HCT116 (cell line): ENCODE results near the gene KCTD10. TPM values are rescaled to one million over a fixed set of nuclear protein-coding genes. Genes with fewer than 3 reads are reported as not detected.

Experiments used
- ATAC-seq: fragments of 200-7000 bp; cut with Tn5 transposase; 2 replicates; pipeline ENCODE4 v1.9.1; 2020; ENCODE audit warnings: mild to moderate bottlenecking, moderate library complexity
- BruUV-seq: library from RNA; stranded (reverse); fragments of 400-500 nt; replicated peaks from 2 replicates; lab custom pipeline; 2021; lab: Mats Ljungman, UMichigan
- CTCF ChIA-PET: fragments of 300-600 bp; sonication (Branson Sonifier 250); formaldehyde crosslinking; loops from one replicate; lab custom pipeline; 2021; ENCODE audit warnings: antibody characterized with exemption; lab: Charles Lee
- POLR2A ChIA-PET: fragments of 300-600, 350-600 bp; sonication (Branson Sonifier 250); formaldehyde crosslinking; loops from one replicate; lab custom pipeline; 2021; ENCODE audit warnings: antibody characterized with exemption; lab: Charles Lee
- RAD21 ChIA-PET, 2 experiments: fragments of 300-600 bp; sonication (Branson Sonifier 250); formaldehyde crosslinking; loops; one replicate each; lab custom pipeline; 2023; ENCODE audit warnings: low total read pairs in 2 of 2; ENCODE audit not compliant: uncharacterized antibody in 2 of 2, unreplicated experiment in 2 of 2, low non-redundant PET in 1 of 2; lab: Charles Lee
- DNase-seq: peaks from one replicate; pipeline ENCODE4 v3.0.0-alpha.2; 2010; ENCODE audit warnings: low read depth, low spot score
- H2AFZ ChIP-seq: fragments of 200-600 bp; shearing (Covaris generic), sonication (generic); 2 replicates; pipeline ENCODE4 v1.6.1; 2017; ENCODE audit warnings: low read depth, mixed run types, mixed read lengths, antibody characterized with exemption, low read length; ENCODE audit not compliant: poor library complexity, severe bottlenecking
- H3K27ac ChIP-seq: 2 replicates; pipeline ENCODE4 v1.5.1; 2012; ENCODE audit warnings: low read depth, low read length
- H3K27me3 ChIP-seq: fragments of 200-600 bp; sonication (generic); 2 replicates; pipeline ENCODE4 v1.6.1; 2016; ENCODE audit warnings: mixed run types, low read length, mixed read lengths; ENCODE audit not compliant: insufficient read depth
- H3K36me3 ChIP-seq, 2 experiments: fragments of 200-500 bp in 1 of 2; fragments of 200-600 bp in 1 of 2; sonication (Bioruptor generic) in 1 of 2; sonication (generic) in 1 of 2; 2 replicates each; pipeline versions ENCODE4 v1.5.1 to v1.6.1; 2014 to 2016; ENCODE audit warnings: low read length in 2 of 2, inconsistent platforms in 1 of 2, mixed read lengths in 1 of 2, mixed run types in 1 of 2; ENCODE audit not compliant: insufficient read depth in 2 of 2, control insufficient read depth in 1 of 2
- H3K4me1 ChIP-seq, 2 experiments: fragments of 200-600 bp in 1 of 2; sonication (generic) in 1 of 2; 2 replicates each; pipeline versions ENCODE4 v1.5.1 to v1.6.1; 2012 to 2017; ENCODE audit warnings: low read length in 2 of 2, inconsistent platforms in 1 of 2, mild to moderate bottlenecking in 1 of 2, mixed read lengths in 1 of 2, mixed run types in 1 of 2, moderate library complexity in 1 of 2; ENCODE audit not compliant: insufficient read depth in 2 of 2, control insufficient read depth in 1 of 2
- H3K4me2 ChIP-seq: fragments of 200-600 bp; sonication (generic); 2 replicates; pipeline ENCODE4 v1.6.1; 2017; ENCODE audit warnings: mixed run types, low read length, mixed read lengths
- H3K4me3 ChIP-seq, 2 experiments: fragments of 200-600 bp in 1 of 2; sonication (generic) in 1 of 2; replicated peaks in 1 of 2; 2 replicates each; pipeline ENCODE4 v1.5.1; 2011 to 2016; ENCODE audit warnings: low read length in 2 of 2, control low read depth in 1 of 2, low read depth in 1 of 2, mild to moderate bottlenecking in 1 of 2, mixed read lengths in 1 of 2, mixed run types in 1 of 2
- H3K79me2 ChIP-seq: fragments of 200-600 bp; sonication (generic); 2 replicates; pipeline ENCODE4 v1.6.1; 2017; ENCODE audit warnings: mild to moderate bottlenecking, mixed run types, low read length, moderate library complexity, mixed read lengths; ENCODE audit not compliant: insufficient read depth
- H3K9ac ChIP-seq: fragments of 200-600 bp; sonication (generic); 2 replicates; pipeline ENCODE4 v1.6.1; 2016; ENCODE audit warnings: low read length, mixed read lengths
- H3K9me2 ChIP-seq: fragments of 200-600 bp; sonication (generic), shearing (Covaris generic); 2 replicates; pipeline ENCODE4 v1.6.1; 2017; ENCODE audit warnings: mixed run types, mild to moderate bottlenecking, moderate library complexity; ENCODE audit not compliant: insufficient read depth
- H3K9me3 ChIP-seq, 2 experiments: fragments of 200-500 bp in 1 of 2; fragments of 200-600 bp in 1 of 2; sonication (Bioruptor generic) in 1 of 2; sonication (generic) in 1 of 2; 2 replicates each; pipeline ENCODE4 v1.6.1; 2014 to 2017; ENCODE audit warnings: low read length in 2 of 2, mixed read lengths in 2 of 2, inconsistent platforms in 1 of 2, low read depth in 1 of 2, mild to moderate bottlenecking in 1 of 2, mixed run types in 1 of 2, moderate library complexity in 1 of 2; ENCODE audit not compliant: control insufficient read depth in 1 of 2, insufficient read depth in 1 of 2
- H4K20me1 ChIP-seq: fragments of 200-600 bp; sonication (generic), shearing (Covaris generic); 2 replicates; pipeline ENCODE4 v1.6.1; 2017; ENCODE audit warnings: mixed run types, mild to moderate bottlenecking, moderate library complexity; ENCODE audit not compliant: insufficient read depth
- EGR1 ChIP-seq: IDR thresholded peaks from 2 replicates; pipeline ENCODE4 v1.6.1; 2012; ENCODE audit warnings: low read depth
- ELF1 ChIP-seq: IDR thresholded peaks from 2 replicates; pipeline ENCODE4 v1.6.1; 2012; ENCODE audit warnings: low read depth, borderline replicate concordance
- FOSL1 ChIP-seq: IDR thresholded peaks from 2 replicates; pipeline ENCODE4 v1.6.1; 2012; ENCODE audit warnings: low read depth
- POLR2AphosphoS5 ChIP-seq: IDR thresholded peaks from 2 replicates; pipeline ENCODE4 v1.6.1; 2011; ENCODE audit warnings: mild to moderate bottlenecking, low read depth, low read length, moderate library complexity
- SIN3A ChIP-seq: IDR thresholded peaks from 2 replicates; pipeline ENCODE4 v1.6.1; 2012; ENCODE audit warnings: low read depth
- SP1 ChIP-seq: IDR thresholded peaks from 2 replicates; pipeline ENCODE4 v1.6.1; 2012; ENCODE audit warnings: low read depth
- YY1 ChIP-seq: IDR thresholded peaks from 2 replicates; pipeline ENCODE4 v1.6.1; 2011; ENCODE audit warnings: low read length, low read depth, moderate library complexity, mild to moderate bottlenecking; ENCODE audit not compliant: insufficient replicate concordance; ENCODE audit errors: extremely low read depth
- ZFX ChIP-seq: fragments of 450-650 bp; IDR thresholded peaks from 2 replicates; pipeline ENCODE4 v1.6.1; 2017
- intact Hi-C: fragments of 100-400 bp; cut with micrococcal nuclease; formaldehyde crosslinking; loops from 2 replicates; pipeline ENCODE4 v1.10.0; 2022
- total RNA-seq: library from RNA; stranded (reverse); gene quantifications from one replicate; pipeline ENCODE4 v1.2.1, GENCODE V29; 2021; ENCODE audit not compliant: unreplicated experiment
- TF ChIP-seq, protein P1 (sequence below), 3 experiments: fragments of 200-600 bp in 1 of 3; sonication (generic) in 1 of 3; IDR thresholded peaks in 2 of 3; conservative IDR thresholded peaks in 1 of 3; 2 replicates each; pipeline ENCODE4 v1.5.1; 2012 to 2017; ENCODE audit warnings: low read depth in 2 of 3, low read length in 2 of 3, antibody characterized with exemption in 1 of 3, borderline replicate concordance in 1 of 3, control low read depth in 1 of 3, mild to moderate bottlenecking in 1 of 3, mixed read lengths in 1 of 3, mixed run types in 1 of 3, moderate library complexity in 1 of 3; ENCODE audit not compliant: insufficient read depth in 1 of 3
- TF ChIP-seq, protein P2 (sequence below): IDR thresholded peaks from 2 replicates; pipeline ENCODE4 v1.6.1; 2011; ENCODE audit warnings: mild to moderate bottlenecking, low read length, moderate library complexity; ENCODE audit not compliant: insufficient replicate concordance; ENCODE audit errors: extremely low read depth
- TF ChIP-seq, protein P3 (sequence below): IDR thresholded peaks from 2 replicates; pipeline ENCODE4 v1.6.1; 2012; ENCODE audit warnings: low read depth

Gene KCTD10
- total RNA-seq, 1 experiment from 2014 or later = 34.7 TPM

DNA sequence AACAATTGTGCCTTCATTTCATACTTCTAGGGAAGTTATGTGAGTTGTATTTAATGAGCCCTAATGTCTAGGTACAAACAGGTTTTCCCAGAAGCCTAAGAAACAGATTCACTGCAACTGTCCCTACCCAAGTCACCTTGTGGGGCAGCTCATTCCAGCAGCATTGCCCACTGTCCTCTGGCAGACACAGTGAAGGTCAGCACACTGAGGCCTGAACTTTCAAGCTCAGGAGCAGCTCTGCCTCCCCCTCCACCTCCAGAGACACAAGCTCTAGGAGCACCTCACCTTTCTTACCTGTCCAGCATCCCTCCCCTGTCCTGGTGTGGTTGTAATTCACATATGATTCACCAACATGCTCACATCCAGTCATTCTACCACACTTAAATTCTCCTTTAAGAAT lies 16.0 kb upstream of the KCTD10 start:
- POLR2A ChIA-PET = no interaction called here
- H3K9me2 ChIP-seq = no peaks in the 10 kb centered on the region
- RAD21 ChIA-PET = no interaction called here
- no peaks in the 10 kb centered on the region for H4K20me1 ChIP-seq
- H3K79me2 ChIP-seq = no peaks in the 10 kb centered on the region
- no peak overlapping the region for H2AFZ ChIP-seq
- no peak overlapping the region for H3K9ac ChIP-seq
- no peak for DNase-seq
- H3K9me3 ChIP-seq = no peaks in the 10 kb centered on the region
- H3K4me3 ChIP-seq = no peak overlapping the region
- CTCF ChIA-PET = no interaction called here
- intact Hi-C loops = no loop called here
- H3K4me1 ChIP-seq = no peaks in the 10 kb centered on the region
- H3K27me3 ChIP-seq = no peaks in the 10 kb centered on the region
- no TSS peak for BruUV-seq
- H3K4me2 ChIP-seq = no peak overlapping the region
- ATAC-seq = no peak
- H3K36me3 ChIP-seq = peaks cover 7 to 30% of the 10 kb centered on the region in 2 experiments; a peak in 3 of 4 replicates
- TF ChIP-seq SP1 (no peak), EGR1 (no peak), SIN3A (no peak), ZFX (no peak), ELF1 (no peak), FOSL1 (no peak), YY1 (no peak), POLR2AphosphoS5 (no peak)
- TF ChIP-seq, protein P1, sequence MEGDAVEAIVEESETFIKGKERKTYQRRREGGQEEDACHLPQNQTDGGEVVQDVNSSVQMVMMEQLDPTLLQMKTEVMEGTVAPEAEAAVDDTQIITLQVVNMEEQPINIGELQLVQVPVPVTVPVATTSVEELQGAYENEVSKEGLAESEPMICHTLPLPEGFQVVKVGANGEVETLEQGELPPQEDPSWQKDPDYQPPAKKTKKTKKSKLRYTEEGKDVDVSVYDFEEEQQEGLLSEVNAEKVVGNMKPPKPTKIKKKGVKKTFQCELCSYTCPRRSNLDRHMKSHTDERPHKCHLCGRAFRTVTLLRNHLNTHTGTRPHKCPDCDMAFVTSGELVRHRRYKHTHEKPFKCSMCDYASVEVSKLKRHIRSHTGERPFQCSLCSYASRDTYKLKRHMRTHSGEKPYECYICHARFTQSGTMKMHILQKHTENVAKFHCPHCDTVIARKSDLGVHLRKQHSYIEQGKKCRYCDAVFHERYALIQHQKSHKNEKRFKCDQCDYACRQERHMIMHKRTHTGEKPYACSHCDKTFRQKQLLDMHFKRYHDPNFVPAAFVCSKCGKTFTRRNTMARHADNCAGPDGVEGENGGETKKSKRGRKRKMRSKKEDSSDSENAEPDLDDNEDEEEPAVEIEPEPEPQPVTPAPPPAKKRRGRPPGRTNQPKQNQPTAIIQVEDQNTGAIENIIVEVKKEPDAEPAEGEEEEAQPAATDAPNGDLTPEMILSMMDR (IDR thresholded peaks at IDR 0.05 in 2 of 3, conservative IDR thresholded peaks at IDR 0.05 in 1 of 3; ENCODE audit: borderline replicate concordance in 1 of 3, insufficient read depth in 1 of 3, low read depth in 2 of 3, low read length in 2 of 3) = no peak
- TF ChIP-seq, protein P2, sequence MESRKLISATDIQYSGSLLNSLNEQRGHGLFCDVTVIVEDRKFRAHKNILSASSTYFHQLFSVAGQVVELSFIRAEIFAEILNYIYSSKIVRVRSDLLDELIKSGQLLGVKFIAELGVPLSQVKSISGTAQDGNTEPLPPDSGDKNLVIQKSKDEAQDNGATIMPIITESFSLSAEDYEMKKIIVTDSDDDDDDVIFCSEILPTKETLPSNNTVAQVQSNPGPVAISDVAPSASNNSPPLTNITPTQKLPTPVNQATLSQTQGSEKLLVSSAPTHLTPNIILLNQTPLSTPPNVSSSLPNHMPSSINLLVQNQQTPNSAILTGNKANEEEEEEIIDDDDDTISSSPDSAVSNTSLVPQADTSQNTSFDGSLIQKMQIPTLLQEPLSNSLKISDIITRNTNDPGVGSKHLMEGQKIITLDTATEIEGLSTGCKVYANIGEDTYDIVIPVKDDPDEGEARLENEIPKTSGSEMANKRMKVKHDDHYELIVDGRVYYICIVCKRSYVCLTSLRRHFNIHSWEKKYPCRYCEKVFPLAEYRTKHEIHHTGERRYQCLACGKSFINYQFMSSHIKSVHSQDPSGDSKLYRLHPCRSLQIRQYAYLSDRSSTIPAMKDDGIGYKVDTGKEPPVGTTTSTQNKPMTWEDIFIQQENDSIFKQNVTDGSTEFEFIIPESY = no peak
- TF ChIP-seq, protein P3, sequence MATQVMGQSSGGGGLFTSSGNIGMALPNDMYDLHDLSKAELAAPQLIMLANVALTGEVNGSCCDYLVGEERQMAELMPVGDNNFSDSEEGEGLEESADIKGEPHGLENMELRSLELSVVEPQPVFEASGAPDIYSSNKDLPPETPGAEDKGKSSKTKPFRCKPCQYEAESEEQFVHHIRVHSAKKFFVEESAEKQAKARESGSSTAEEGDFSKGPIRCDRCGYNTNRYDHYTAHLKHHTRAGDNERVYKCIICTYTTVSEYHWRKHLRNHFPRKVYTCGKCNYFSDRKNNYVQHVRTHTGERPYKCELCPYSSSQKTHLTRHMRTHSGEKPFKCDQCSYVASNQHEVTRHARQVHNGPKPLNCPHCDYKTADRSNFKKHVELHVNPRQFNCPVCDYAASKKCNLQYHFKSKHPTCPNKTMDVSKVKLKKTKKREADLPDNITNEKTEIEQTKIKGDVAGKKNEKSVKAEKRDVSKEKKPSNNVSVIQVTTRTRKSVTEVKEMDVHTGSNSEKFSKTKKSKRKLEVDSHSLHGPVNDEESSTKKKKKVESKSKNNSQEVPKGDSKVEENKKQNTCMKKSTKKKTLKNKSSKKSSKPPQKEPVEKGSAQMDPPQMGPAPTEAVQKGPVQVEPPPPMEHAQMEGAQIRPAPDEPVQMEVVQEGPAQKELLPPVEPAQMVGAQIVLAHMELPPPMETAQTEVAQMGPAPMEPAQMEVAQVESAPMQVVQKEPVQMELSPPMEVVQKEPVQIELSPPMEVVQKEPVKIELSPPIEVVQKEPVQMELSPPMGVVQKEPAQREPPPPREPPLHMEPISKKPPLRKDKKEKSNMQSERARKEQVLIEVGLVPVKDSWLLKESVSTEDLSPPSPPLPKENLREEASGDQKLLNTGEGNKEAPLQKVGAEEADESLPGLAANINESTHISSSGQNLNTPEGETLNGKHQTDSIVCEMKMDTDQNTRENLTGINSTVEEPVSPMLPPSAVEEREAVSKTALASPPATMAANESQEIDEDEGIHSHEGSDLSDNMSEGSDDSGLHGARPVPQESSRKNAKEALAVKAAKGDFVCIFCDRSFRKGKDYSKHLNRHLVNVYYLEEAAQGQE = no peak
- H3K27ac ChIP-seq = no peak overlapping the region
